Activated CD8-positive, alpha-beta T cell treated with anti-CD3 and anti-CD28 coated beads for 36 hours (primary cell): Measurements from ENCODE around the gene DKK3. TPM values are rescaled to one million over a fixed set of nuclear protein-coding genes. Genes with fewer than 3 reads are reported as not detected.

Experiments used
- ATAC-seq: fragments of 200-7000 bp; cut with Tn5 transposase; one replicate; pipeline ENCODE4 v1.10.0; 2021; ENCODE audit warnings: mild to moderate bottlenecking, moderate library complexity
- CTCF ChIA-PET: fragments of 350-600 bp; sonication (Branson Sonifier 250); formaldehyde crosslinking; loops from one replicate; lab custom pipeline; 2021; ENCODE audit warnings: antibody characterized with exemption; lab: Charles Lee
- POLR2A ChIA-PET: fragments of 350-600 bp; sonication (Branson Sonifier 250); formaldehyde crosslinking; loops from one replicate; lab custom pipeline; 2021; ENCODE audit warnings: antibody characterized with exemption; lab: Charles Lee
- DNase-seq: peaks from one replicate; pipeline ENCODE4 v3.0.0-alpha.2; 2020
- H3K27ac Mint-ChIP-seq: one replicate; pipeline ENCODE4 v1.8.0; 2021; ENCODE audit warnings: mild to moderate bottlenecking, mixed read lengths
- H3K27me3 Mint-ChIP-seq: one replicate; pipeline ENCODE4 v1.8.0; 2021; ENCODE audit warnings: mixed read lengths
- H3K36me3 Mint-ChIP-seq: one replicate; pipeline ENCODE4 v1.8.0; 2021; ENCODE audit warnings: low read depth, mixed read lengths
- H3K4me1 Mint-ChIP-seq: one replicate; pipeline ENCODE4 v1.8.0; 2021; ENCODE audit warnings: low read depth, mixed read lengths
- H3K4me3 Mint-ChIP-seq: one replicate; pipeline ENCODE4 v1.8.0; 2021; ENCODE audit warnings: mild to moderate bottlenecking, moderate library complexity, mixed read lengths
- H3K9me3 Mint-ChIP-seq: one replicate; pipeline ENCODE4 v1.8.0; 2021; ENCODE audit warnings: mixed read lengths
- intact Hi-C: fragments of 100-400 bp; cut with micrococcal nuclease; formaldehyde crosslinking; loops from one replicate; pipeline ENCODE4 v1.10.0; 2022
- total RNA-seq, 2 experiments: library from RNA; stranded (reverse); gene quantifications; one replicate each; pipeline ENCODE4 v1.2.3, GENCODE V29; 2021
- TF ChIP-seq, protein P1 (sequence below): fragments of 200-600 bp; IDR thresholded peaks from one replicate; pipeline ENCODE4 v1.8.0; 2022; ENCODE audit warnings: antibody characterized with exemption, mild to moderate bottlenecking

DKK3 gene
- total RNA-seq: not detected

DNA sequence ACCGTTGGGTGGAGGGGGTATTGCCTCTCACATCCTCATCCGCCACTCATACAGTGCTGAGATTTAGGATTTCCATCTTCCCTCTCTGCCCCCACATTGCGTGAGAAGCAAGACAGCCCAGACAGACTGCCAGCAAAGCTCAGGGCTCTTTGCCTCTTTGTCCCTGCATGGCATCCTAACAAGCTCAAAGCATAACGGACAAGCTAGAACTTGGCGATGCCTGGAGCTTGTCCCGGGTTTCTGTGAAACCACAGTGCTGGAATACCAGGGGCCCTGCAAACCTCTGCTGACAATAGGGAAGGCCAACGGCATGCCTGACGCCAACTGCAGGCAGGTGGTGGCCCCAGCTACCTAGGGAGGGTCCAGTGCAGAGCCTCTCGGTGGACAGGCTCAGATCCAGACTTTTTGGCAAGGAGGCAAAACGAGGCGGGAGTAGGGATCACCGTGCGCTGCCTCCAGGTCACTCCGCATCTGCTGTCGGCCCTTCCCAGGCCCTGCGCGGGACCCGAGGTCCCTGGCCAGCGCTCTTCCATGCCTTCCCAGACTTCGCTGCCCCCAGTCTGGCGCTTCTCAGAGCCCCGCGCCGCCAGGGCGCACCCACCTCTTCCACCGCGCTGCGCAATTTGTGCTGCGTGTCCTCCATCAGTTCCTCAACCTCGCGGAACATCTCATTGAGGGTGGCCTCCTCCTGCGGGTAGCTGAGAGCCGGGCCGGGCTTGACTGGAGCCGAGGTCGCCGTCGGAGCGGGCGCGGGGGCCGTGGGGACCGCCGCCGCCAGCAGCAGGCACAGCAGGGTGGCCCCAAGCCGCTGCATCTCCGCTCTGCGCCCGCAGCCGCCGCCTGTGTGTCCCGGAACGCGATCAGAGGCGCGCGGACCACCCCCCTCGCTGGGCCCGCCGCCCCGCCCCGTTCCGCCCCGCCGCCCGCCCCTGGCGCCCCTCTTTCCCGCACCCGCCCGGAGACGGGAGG is at the start of gene DKK3:
TSS of gene DKK3 (minus strand) at position 858 of the 969 bp plus-strand sequence. CDS start at position 814, 44 bp downstream.
- ChIA-PET POLR2A (no interaction called here), CTCF (interaction anchor here (1.3 kb wide), 1 partner anchor 44 kb away, joined by 3 read pairs; no protein-coding TSS in a partner anchor)
- peaks cover 8% of the 10 kb centered on the region for H3K4me1 Mint-ChIP-seq
- peaks cover 68% of the 10 kb centered on the region for H3K27me3 Mint-ChIP-seq
- no peaks in the 10 kb centered on the region for H3K36me3 Mint-ChIP-seq
- intact Hi-C loops: no loop called here
- H3K27ac Mint-ChIP-seq: no peak within 1 kb of the TSS
- peak; percentile 8 for DNase-seq
- peak within 1 kb of the TSS; percentile 55 for H3K4me3 Mint-ChIP-seq
- ATAC-seq: no peak
- TF ChIP-seq, protein P1, sequence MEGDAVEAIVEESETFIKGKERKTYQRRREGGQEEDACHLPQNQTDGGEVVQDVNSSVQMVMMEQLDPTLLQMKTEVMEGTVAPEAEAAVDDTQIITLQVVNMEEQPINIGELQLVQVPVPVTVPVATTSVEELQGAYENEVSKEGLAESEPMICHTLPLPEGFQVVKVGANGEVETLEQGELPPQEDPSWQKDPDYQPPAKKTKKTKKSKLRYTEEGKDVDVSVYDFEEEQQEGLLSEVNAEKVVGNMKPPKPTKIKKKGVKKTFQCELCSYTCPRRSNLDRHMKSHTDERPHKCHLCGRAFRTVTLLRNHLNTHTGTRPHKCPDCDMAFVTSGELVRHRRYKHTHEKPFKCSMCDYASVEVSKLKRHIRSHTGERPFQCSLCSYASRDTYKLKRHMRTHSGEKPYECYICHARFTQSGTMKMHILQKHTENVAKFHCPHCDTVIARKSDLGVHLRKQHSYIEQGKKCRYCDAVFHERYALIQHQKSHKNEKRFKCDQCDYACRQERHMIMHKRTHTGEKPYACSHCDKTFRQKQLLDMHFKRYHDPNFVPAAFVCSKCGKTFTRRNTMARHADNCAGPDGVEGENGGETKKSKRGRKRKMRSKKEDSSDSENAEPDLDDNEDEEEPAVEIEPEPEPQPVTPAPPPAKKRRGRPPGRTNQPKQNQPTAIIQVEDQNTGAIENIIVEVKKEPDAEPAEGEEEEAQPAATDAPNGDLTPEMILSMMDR: no peak
- no peaks in the 10 kb centered on the region for H3K9me3 Mint-ChIP-seq

DNA sequence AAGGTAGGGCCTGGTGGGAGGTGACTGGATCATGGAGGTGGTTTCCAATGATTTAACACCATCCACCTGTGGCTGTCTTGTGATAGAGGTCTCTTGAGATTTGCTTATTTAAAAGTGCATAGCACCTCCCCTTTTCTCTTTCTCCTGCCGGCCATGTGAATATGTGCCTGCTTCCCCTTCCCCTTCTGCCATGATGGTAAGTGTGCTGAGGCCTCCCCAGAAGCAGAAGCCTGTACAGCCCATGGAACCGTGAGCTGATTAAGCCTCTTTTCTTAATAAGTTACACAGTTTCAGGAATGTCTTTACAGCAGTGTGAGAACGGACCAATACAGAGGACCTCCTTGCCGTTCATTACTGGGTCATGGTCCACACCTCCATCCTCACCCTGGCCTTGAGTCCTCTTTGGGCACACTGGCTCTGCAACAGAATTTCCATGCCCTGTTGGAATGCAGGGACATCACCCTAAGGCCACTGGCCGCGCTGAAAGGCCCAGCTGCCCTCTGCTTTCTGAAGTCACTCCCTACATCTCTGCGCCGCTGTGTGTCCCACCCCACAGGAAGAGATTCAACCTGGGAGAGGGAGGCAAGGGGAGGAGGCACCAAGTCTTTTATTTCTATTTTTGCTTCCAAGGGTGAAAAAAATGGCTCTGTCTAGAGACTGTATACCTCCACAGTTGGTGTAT is 49.0 kb upstream of the DKK3 start:
- no peak overlapping the region for H3K27ac Mint-ChIP-seq

DNA sequence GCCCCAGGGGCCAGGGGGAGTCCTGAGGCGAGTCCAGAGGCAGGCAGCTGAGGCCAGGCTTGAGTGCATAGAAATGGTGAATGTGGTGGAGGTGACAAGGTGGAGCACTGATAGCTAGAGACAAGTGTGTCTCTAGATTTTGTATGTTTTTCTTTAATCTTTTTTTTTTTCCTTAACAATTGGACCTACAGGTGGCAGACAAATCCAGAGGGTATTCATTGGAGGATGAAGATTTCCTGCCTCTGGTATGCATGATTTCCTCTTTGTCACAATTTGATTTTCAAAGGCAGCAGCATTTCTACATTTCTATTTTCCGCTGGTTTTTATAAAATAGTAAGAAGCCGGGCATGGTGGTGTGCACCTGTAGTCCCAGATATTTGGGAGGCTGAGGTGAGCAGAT is 47.7 kb upstream of the DKK3 start:
- ATAC-seq: no peak
- POLR2A ChIA-PET: no interaction called here
- H3K4me1 Mint-ChIP-seq: no peaks in the 10 kb centered on the region

More for the DNA sequence above, 49.0 kb upstream of the DKK3 start:
- peaks cover 3% of the 10 kb centered on the region for H3K4me1 Mint-ChIP-seq
- H3K4me3 Mint-ChIP-seq: no peak overlapping the region
- no peaks in the 10 kb centered on the region for H3K36me3 Mint-ChIP-seq
- intact Hi-C loops: no loop called here
- TF ChIP-seq, protein P1: no peak
- ChIA-PET POLR2A (no interaction called here), CTCF (interaction anchor here (0.9 to 5.7 kb wide), 6 partner anchors 10 to 231 kb away, joined by 3 to 32 read pairs (median 5); no protein-coding TSS in a partner anchor)
- DNase-seq (no peak), ATAC-seq (no peak)
- peaks cover 9% of the 10 kb centered on the region for H3K9me3 Mint-ChIP-seq
- H3K27me3 Mint-ChIP-seq: no peaks in the 10 kb centered on the region

DNA sequence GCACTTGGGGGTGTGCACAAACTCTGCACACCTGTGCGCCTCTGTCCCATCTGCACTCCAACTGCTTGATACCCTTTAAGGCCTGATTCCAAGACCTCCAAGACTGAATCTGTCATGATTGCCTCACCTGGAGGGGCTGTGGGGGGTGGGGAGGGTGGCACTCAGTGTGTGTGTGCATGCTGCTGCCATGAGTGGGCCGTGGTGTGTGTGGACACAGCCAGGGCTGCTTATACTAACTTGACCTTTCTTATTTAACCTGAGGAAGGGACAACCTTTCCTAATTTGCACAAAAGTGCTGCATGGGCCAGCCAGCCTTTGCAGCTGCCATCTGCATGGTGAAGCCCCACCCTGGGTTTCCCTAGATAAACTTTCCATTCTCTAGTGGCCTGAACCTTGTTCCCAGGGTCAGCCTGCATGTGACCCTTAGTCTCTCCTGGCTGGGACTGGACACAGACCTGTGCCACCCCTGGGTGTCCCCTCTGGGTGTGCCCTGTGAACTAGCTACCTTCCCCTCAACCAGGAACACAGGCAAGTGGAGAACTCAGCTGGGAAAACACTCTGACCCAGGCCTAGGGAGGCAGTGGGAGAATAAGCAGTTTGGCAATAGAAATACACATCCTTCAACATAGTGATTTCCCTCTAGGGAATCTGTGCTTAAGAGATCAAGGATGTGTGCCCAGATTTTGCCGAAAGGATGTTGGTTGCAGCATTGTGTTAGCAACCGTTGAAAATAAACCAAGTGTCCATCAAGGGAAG is 45.4 kb upstream of the DKK3 start:
- no peaks in the 10 kb centered on the region for H3K4me1 Mint-ChIP-seq
- H3K27me3 Mint-ChIP-seq: no peaks in the 10 kb centered on the region
- DNase-seq: no peak
- H3K4me3 Mint-ChIP-seq: no peak overlapping the region
- H3K9me3 Mint-ChIP-seq: peaks cover 9% of the 10 kb centered on the region
- ChIA-PET POLR2A (no interaction called here), CTCF (interaction anchor here (1.0 to 7.3 kb wide), 8 partner anchors 9 to 235 kb away, joined by 3 to 75 read pairs (median 6); no protein-coding TSS in a partner anchor)
- intact Hi-C loops: no loop called here
- TF ChIP-seq, protein P1: no peak
- no peak overlapping the region for H3K27ac Mint-ChIP-seq
- no peaks in the 10 kb centered on the region for H3K36me3 Mint-ChIP-seq
- no peak for ATAC-seq

More for the DNA sequence above, 47.7 kb upstream of the DKK3 start:
- Mint-ChIP-seq H3K9me3 (peaks cover 9% of the 10 kb centered on the region), H3K27ac (no peak overlapping the region), H3K36me3 (no peaks in the 10 kb centered on the region), H3K4me3 (no peak overlapping the region), H3K27me3 (no peaks in the 10 kb centered on the region)
- CTCF ChIA-PET: interaction anchor here (1.7 to 7.3 kb wide), 4 partner anchors 8 to 227 kb away, joined by 3 to 42 read pairs (median 18); no protein-coding TSS in a partner anchor
- intact Hi-C loops: no loop called here
- TF ChIP-seq, protein P1: no peak
- DNase-seq: no peak
